GM12891 (cell line): ENCODE results near the gene CDH13.

ENCODE experiments used
- POLR2A ChIP-seq: IDR thresholded peaks from 2 replicates; pipeline ENCODE4 v1.6.1; 2011; ENCODE audit warnings: low read depth, low read length, control low read depth
- POLR2AphosphoS5 ChIP-seq: IDR thresholded peaks from 2 replicates; pipeline ENCODE4 v1.6.1; 2011; ENCODE audit warnings: low read depth, low read length, control low read depth
- POU2F2 ChIP-seq: IDR thresholded peaks from 2 replicates; pipeline ENCODE4 v1.6.1; 2011; ENCODE audit warnings: low read depth, mild to moderate bottlenecking, control low read depth, low read length, moderate library complexity

GRCh38 chr16:82874672-82875071 is 247.9 kb downstream of the CDH13 start:
- TF ChIP-seq POLR2A (no peak), POU2F2 (no peak), POLR2AphosphoS5 (no peak)
